ENCODE measurements around the gene DYNLRB2. TPM values are rescaled to one million over a fixed set of nuclear protein-coding genes. Genes with fewer than 3 reads are reported as not detected.
A peak's percentile ranks its signal among the peaks of the same experiment; 100 is the strongest.

The DYNLRB2 gene
- total and polyA plus RNA-seq, 9 of the 15 experiments (the other 6 are each of a cell fraction or from before 2014, with no cell fraction given) = not detected

GRCh38 chr16:80527297-80527696 is 13.5 kb upstream of the DYNLRB2 start (continued):
- peak; percentile 2 for TF ChIP-seq CTCFL (IDR thresholded peaks at IDR 0.05; ENCODE audit: borderline replicate concordance, insufficient read depth, low read depth, low read length, poor library complexity, severe bottlenecking)
- TF ChIP-seq TCFL5 (CRISPR knock-in tag; conservative IDR thresholded peaks at IDR 0.05) = no peak
- no peak for TF ChIP-seq HEY1 (CRISPR knock-in tag; IDR thresholded peaks at IDR 0.05; ENCODE audit: borderline replicate concordance)
- TF ChIP-seq ZNF655 (CRISPR knock-in tag; IDR thresholded peaks at IDR 0.05) = no peak
- TF ChIP-seq SLC30A9 (CRISPR knock-in tag; IDR thresholded peaks at IDR 0.05) = no peak
- TF ChIP-seq SMARCA4 (IDR thresholded peaks at IDR 0.05) = no peak
- TF ChIP-seq ZNF140 (CRISPR knock-in tag; IDR thresholded peaks at IDR 0.05) = no peak
- no peak for TF ChIP-seq PREB (CRISPR knock-in tag; IDR thresholded peaks at IDR 0.05)
- TF ChIP-seq SMARCC2 (IDR thresholded peaks at IDR 0.05; ENCODE audit: low read depth) = no peak
- TF ChIP-seq MITF (IDR thresholded peaks at IDR 0.05) = no peak
- no peak for TF ChIP-seq HDAC6 (IDR thresholded peaks at IDR 0.05; ENCODE audit: low read depth, low read length)
- no peak for TF ChIP-seq FOXA1 (IDR thresholded peaks at IDR 0.05; ENCODE audit: borderline replicate concordance)
- no peak for TF ChIP-seq ZBTB12 (CRISPR knock-in tag; IDR thresholded peaks at IDR 0.05)
- no peak for TF ChIP-seq HLTF (IDR thresholded peaks at IDR 0.05)
- TF ChIP-seq C11orf30 (IDR thresholded peaks at IDR 0.05; ENCODE audit: low read depth) = peak; percentile 96
- no peak for TF ChIP-seq KDM1A (IDR thresholded peaks at IDR 0.05)
- no peak for TF ChIP-seq HMGN3 (IDR thresholded peaks at IDR 0.05; ENCODE audit: borderline replicate concordance, extremely low read depth, insufficient read length, low read depth, low read length)
- no peak for TF ChIP-seq ZNF217 (CRISPR knock-in tag; IDR thresholded peaks at IDR 0.05)
- no peak for TF ChIP-seq ZNF77 (CRISPR knock-in tag; IDR thresholded peaks at IDR 0.05)
- no peak for TF ChIP-seq HES1 (IDR thresholded peaks at IDR 0.05; ENCODE audit: low read depth)
- TF ChIP-seq ARID2 (IDR thresholded peaks at IDR 0.05) = no peak
- no peak for TF ChIP-seq ZNF23 (CRISPR knock-in tag; IDR thresholded peaks at IDR 0.05)
- no peak for TF ChIP-seq ZNF699 (CRISPR knock-in tag; IDR thresholded peaks at IDR 0.05; ENCODE audit: insufficient replicate concordance)
- TF ChIP-seq OTX1 (CRISPR knock-in tag; IDR thresholded peaks at IDR 0.05) = no peak
